ACC112 (cell line): Measurements from ENCODE around the gene ATG5.
"Not testable (repeated sequence)": the region's sequence is repeated elsewhere in the genome, so short reads cannot be mapped to it uniquely, and the experiment has no call there.

Source experiments
- H2AFZ ChIP-seq: fragments of 200-600 bp; sonication (generic); one replicate; pipeline ENCODE4 v1.6.0; 2017; ENCODE audit warnings: antibody characterized with exemption, low read length; ENCODE audit not compliant: unreplicated experiment
- H3K27ac ChIP-seq: fragments of 200-600 bp; sonication (generic); 2 replicates; pipeline ENCODE4 v1.5.1; 2014; ENCODE audit warnings: low read depth, mild to moderate bottlenecking, antibody characterized with exemption, low read length, moderate library complexity
- H3K27me3 ChIP-seq: fragments of 200-600 bp; sonication (generic); 2 replicates; pipeline ENCODE4 v1.6.1; 2014; ENCODE audit warnings: mild to moderate bottlenecking, antibody characterized with exemption, low read length, moderate library complexity, mixed read lengths; ENCODE audit not compliant: insufficient read depth
- H3K36me3 ChIP-seq: fragments of 200-600 bp; sonication (generic); 2 replicates; pipeline ENCODE4 v1.6.1; 2016; ENCODE audit warnings: mild to moderate bottlenecking, antibody characterized with exemption, low read length, moderate library complexity, mixed read lengths; ENCODE audit not compliant: insufficient read depth
- H3K4me1 ChIP-seq: fragments of 200-600 bp; sonication (generic); one replicate; pipeline ENCODE4 v1.6.1; 2016; ENCODE audit warnings: low read length, mixed read lengths; ENCODE audit not compliant: insufficient read depth, unreplicated experiment, control insufficient read depth
- H3K4me3 ChIP-seq: fragments of 200-600 bp; sonication (generic); 2 replicates; pipeline ENCODE4 v1.5.1; 2014; ENCODE audit warnings: mild to moderate bottlenecking, low read depth, low read length
- H3K79me2 ChIP-seq: fragments of 200-600 bp; sonication (generic); one replicate; pipeline ENCODE4 v1.6.0; 2016; ENCODE audit warnings: low read length; ENCODE audit not compliant: control insufficient read depth, unreplicated experiment, insufficient read depth

The ATG5 gene

DNA sequence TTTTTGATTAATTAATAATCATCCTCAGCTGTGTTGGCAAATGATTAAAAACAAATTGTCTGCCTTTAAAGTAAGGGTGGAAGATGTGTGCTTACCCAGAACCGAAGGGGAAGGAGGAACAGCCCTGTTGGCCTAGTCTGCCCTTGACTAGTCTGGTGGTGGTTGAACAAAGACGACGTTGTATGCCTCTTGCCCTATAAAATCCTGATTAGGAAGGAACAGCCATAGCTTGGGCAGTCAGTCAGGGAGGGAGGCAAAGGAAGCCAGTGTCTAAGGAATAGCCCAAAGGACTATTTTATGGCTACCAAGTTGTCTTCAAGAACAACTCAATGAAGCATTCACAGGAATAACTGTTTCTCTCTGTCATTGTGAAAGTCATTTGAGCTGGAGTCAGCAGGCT lies 168.7 kb downstream of the ATG5 start:
- Histone ChIP-seq H3K27me3 (no peaks in the 10 kb centered on the region), H3K36me3 (no peaks in the 10 kb centered on the region), H3K27ac (no peak overlapping the region), H3K79me2 (no peaks in the 10 kb centered on the region), H3K4me1 (peaks cover 21% of the 10 kb centered on the region), H3K4me3 (no peak overlapping the region), H2AFZ (no peak overlapping the region)

- no peaks in the 10 kb centered on the region for H3K36me3 ChIP-seq
- no peaks in the 10 kb centered on the region for H3K27me3 ChIP-seq
- H3K27ac ChIP-seq, result no peak overlapping the region
- peaks cover 21% of the 10 kb centered on the region for H3K4me1 ChIP-seq
- no peaks in the 10 kb centered on the region for H3K79me2 ChIP-seq
- no peak overlapping the region for H3K4me3 ChIP-seq
- H2AFZ ChIP-seq, result no peak overlapping the region
These were observed 169.1 kb downstream of the ATG5 start for GRCh38 chr6:106156413-106156812.

DNA sequence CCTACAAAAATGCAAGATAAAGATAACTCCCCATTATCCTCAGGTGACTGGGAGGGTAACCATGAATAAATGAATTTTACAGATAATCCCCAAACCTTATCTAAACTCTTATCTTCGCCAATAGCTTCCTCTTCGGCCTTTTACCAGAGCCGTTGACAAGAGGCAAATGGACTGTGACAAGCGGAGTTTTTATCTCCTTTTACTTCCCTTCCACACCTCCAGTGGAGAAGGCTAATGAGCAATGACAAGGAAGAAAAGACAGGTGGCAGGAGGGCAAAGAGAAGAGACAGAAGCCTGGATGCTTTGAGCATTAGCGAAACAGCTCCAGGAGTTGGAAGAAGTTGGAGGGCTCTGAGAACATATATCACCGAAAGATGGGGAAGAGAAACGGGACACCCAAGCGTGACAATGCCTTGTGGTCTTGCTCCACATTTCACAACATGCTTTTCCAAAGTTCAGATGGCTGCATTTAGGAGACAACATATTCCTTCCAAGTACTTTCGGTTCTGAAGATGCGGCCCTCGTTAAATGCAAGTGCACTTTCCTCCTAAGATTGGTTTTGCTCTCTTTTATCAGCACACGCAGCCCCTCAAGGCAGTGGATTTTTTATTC lies 170.2 kb downstream of the ATG5 start:
- Histone ChIP-seq H3K79me2 (no peaks in the 10 kb centered on the region), H3K4me1 (peaks cover 21% of the 10 kb centered on the region), H2AFZ (no peak overlapping the region), H3K36me3 (no peaks in the 10 kb centered on the region), H3K27ac (no peak overlapping the region), H3K4me3 (no peak overlapping the region), H3K27me3 (no peaks in the 10 kb centered on the region)

DNA sequence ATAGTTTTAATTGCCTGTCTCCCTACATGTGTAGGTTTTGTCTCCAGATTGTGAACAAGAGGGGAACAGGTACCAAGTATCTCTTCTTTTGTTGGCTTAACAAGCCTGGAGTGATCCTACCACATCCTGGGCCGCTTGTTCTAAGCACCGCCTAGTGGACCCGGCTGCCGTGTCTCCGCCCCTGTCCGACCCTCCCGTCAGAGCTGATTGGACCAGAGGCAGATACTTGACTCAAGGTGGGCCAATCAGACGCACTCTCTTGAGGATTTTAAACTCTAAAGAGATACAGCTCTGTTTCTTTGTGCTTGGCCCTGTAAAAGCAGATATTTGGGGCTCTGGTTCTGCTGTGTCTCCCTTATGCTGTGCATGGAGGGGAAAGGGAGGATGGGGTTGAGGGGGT lies 171.2 kb downstream of the ATG5 start:
- Histone ChIP-seq H3K27ac (no peak overlapping the region), H3K79me2 (no peaks in the 10 kb centered on the region), H2AFZ (no peak overlapping the region), H3K27me3 (no peaks in the 10 kb centered on the region), H3K4me1 (peaks cover 11% of the 10 kb centered on the region), H3K36me3 (no peaks in the 10 kb centered on the region), H3K4me3 (no peak overlapping the region)

- H3K27ac ChIP-seq, result no peak overlapping the region
- H3K79me2 ChIP-seq, result no peaks in the 10 kb centered on the region
- H3K4me3 ChIP-seq, result no peak overlapping the region
- H3K27me3 ChIP-seq, result no peaks in the 10 kb centered on the region
- H3K36me3 ChIP-seq, result no peaks in the 10 kb centered on the region
- no peak overlapping the region for H2AFZ ChIP-seq
- H3K4me1 ChIP-seq, result no peaks in the 10 kb centered on the region
These were observed 172.6 kb downstream of the ATG5 start for GRCh38 chr6:106152952-106153351.

DNA sequence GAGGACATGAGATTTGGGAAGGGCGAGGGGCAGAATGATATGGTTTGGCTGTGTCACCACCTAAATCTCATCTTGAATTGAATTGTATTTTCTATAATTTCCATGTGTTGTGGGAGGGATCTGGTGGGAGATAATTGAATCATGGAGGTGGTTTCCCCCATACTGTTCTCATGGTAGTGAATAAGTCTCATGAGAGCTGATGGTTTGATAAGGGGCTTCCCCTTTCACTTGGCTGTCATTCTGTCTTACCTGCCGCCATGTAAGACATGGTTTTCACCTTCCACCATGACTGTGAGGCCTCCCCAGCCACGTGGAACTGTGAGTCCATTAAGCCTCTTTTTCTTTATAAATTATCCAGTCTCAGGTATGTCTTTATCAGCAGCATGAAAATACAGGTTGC lies 173.1 kb downstream of the ATG5 start:
- H2AFZ ChIP-seq, H3K27me3 ChIP-seq, H3K36me3 ChIP-seq, H3K27ac ChIP-seq, H3K79me2 ChIP-seq, H3K4me1 ChIP-seq, H3K4me3 ChIP-seq: not testable (repeated sequence)

- H3K79me2 ChIP-seq, result no peaks in the 10 kb centered on the region
- H3K4me3 ChIP-seq, result no peak overlapping the region
- H3K27me3 ChIP-seq, result no peaks in the 10 kb centered on the region
- peaks cover 10% of the 10 kb centered on the region for H3K4me1 ChIP-seq
- no peak overlapping the region for H2AFZ ChIP-seq
- H3K27ac ChIP-seq, result no peak overlapping the region
- no peaks in the 10 kb centered on the region for H3K36me3 ChIP-seq
These were observed 176.0 kb downstream of the ATG5 start for GRCh38 chr6:106149472-106150069.

DNA sequence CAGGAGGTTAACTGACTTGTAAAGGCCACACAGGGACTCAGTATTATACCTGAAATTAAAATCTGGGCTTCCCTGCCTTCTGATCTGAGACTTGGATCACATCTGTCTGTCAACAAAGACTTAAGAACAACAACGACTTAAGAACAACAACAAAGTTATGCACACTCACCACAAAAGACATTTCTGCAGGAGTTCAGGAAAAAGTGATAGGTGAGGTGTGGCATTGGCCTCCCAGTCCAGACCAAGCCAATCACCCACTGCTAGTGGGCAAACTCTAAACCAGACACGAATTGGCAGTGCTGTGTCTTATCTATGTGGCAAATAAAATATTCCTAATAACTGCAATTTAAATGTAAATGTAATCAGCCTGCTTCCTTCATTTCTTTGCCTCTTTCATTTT lies 178.1 kb downstream of the ATG5 start:
- Histone ChIP-seq H3K79me2 (no peaks in the 10 kb centered on the region), H3K4me1 (peaks cover 10% of the 10 kb centered on the region), H3K4me3 (no peak overlapping the region), H3K27ac (no peak overlapping the region), H3K27me3 (no peaks in the 10 kb centered on the region), H2AFZ (no peak overlapping the region), H3K36me3 (no peaks in the 10 kb centered on the region)

DNA sequence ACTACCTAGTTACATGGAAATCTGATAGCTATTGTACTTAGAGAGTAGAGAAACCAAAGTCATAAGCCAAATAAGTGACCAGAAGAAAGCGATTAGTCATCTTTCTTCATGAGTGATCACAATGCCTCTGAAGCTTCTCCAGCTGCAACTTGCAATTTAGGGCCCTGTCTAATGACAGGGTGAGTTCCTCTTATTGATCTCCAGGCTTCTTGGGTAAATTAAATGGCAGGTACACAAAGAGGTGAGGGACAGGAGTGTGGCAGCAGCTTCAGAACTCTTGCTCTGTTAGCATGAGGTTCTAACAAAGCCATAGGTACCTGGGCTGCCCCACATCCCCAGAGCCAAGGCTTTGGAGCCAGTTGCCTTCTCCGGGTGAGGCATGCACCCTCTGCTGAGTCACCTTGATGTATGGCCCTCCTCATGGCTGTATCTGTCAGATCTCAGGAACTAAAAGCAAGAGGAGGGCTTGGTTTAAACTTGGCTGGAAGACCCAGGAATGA lies 178.7 kb downstream of the ATG5 start:
- no peak overlapping the region for H2AFZ ChIP-seq

GRCh38 chr6:106145741-106146227 lies 179.8 kb downstream of the ATG5 start:
- Histone ChIP-seq H3K27ac (no peak overlapping the region), H3K36me3 (no peaks in the 10 kb centered on the region), H3K79me2 (no peaks in the 10 kb centered on the region), H3K4me1 (peaks cover 10% of the 10 kb centered on the region), H3K4me3 (no peak overlapping the region), H3K27me3 (no peaks in the 10 kb centered on the region), H2AFZ (no peak overlapping the region)

More for the DNA sequence above, 178.7 kb downstream of the ATG5 start:
- no peak overlapping the region for H3K4me3 ChIP-seq
- H3K27me3 ChIP-seq, result no peaks in the 10 kb centered on the region
- no peaks in the 10 kb centered on the region for H3K79me2 ChIP-seq
- peaks cover 10% of the 10 kb centered on the region for H3K4me1 ChIP-seq
- H3K36me3 ChIP-seq, result no peaks in the 10 kb centered on the region
- no peak overlapping the region for H3K27ac ChIP-seq

DNA sequence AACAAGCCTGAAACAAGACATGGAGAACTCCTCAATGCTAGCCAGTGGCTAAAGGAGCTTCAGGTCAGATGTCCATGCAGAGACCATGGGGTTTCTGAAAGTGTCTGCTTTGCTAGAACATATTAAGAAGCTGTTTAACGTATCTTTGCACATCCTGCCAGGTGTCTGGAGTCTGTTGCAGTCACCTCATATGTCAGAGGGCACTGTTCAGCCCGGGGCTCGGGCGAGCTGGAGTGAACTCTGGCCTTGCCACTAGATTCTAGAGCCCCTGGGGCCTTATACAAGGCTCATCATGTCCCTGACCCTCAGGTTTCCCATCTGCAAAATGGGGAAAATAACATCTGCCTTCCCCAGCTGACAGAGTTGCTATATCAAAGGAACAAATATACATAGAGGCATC lies 180.4 kb downstream of the ATG5 start:
- no peaks in the 10 kb centered on the region for H3K79me2 ChIP-seq
- no peaks in the 10 kb centered on the region for H3K27me3 ChIP-seq
- no peak overlapping the region for H3K27ac ChIP-seq
- H2AFZ ChIP-seq, result no peak overlapping the region
- H3K36me3 ChIP-seq, result no peaks in the 10 kb centered on the region
- H3K4me1 ChIP-seq, result peaks cover 10% of the 10 kb centered on the region
- no peak overlapping the region for H3K4me3 ChIP-seq
